Small intestine (tissue), 7 donors: ENCODE data around the gene GUK1. TPM values are rescaled to one million over a fixed set of nuclear protein-coding genes. Genes with fewer than 3 reads are reported as not detected.

Experiments used
- DNase-seq, 2 donors: peaks; one replicate each; pipeline versions ENCODE4 v3.0.0 to v3.0.0-alpha.2; 2013
- FAIRE-seq: peaks from 2 replicates; lab custom pipeline; 2012; peaks lifted over from hg19 to GRCh38; lab: Jason Lieb, UNC
- H3K27ac ChIP-seq, 3 donors: one replicate each; pipeline ENCODE4 v1.5.1; 2013; ENCODE audit warnings: low read length in 2 of 3, mild to moderate bottlenecking in 2 of 3, control low read depth in 1 of 3, inconsistent platforms in 1 of 3, low read depth in 1 of 3, moderate library complexity in 1 of 3
- H3K27me3 ChIP-seq, 3 donors: one replicate each; pipeline ENCODE4 v1.6.1; 2013; ENCODE audit warnings: low read length in 3 of 3, inconsistent platforms in 1 of 3; ENCODE audit not compliant: control insufficient read depth in 3 of 3, insufficient read depth in 3 of 3
- H3K36me3 ChIP-seq, 3 donors: one replicate each; pipeline ENCODE4 v1.6.1; 2013; ENCODE audit warnings: low read length in 3 of 3, inconsistent platforms in 1 of 3, low read depth in 1 of 3, mild to moderate bottlenecking in 1 of 3, moderate library complexity in 1 of 3; ENCODE audit not compliant: control insufficient read depth in 3 of 3, insufficient read depth in 2 of 3
- H3K4me1 ChIP-seq, 3 donors: one replicate each; pipeline ENCODE4 v1.6.1; 2013; ENCODE audit warnings: low read length in 2 of 3, inconsistent platforms in 1 of 3, low read depth in 1 of 3, mild to moderate bottlenecking in 1 of 3, moderate library complexity in 1 of 3; ENCODE audit not compliant: control insufficient read depth in 3 of 3, insufficient read depth in 2 of 3
- H3K4me3 ChIP-seq, 3 donors: one replicate each; pipeline ENCODE4 v1.5.1; 2013; ENCODE audit warnings: low read length in 3 of 3, control low read depth in 1 of 3, inconsistent platforms in 1 of 3, low read depth in 1 of 3, mild to moderate bottlenecking in 1 of 3, moderate library complexity in 1 of 3
- H3K9me3 ChIP-seq, 2 donors: one replicate each; pipeline ENCODE4 v1.6.1; 2013; ENCODE audit warnings: low read depth in 1 of 2, low read length in 1 of 2; ENCODE audit not compliant: control insufficient read depth in 2 of 2, insufficient read depth in 1 of 2
- WGBS, 3 donors: extraction: QIAGEN DNeasy Blood & Tissue Kit; methylation state at CpG; one replicate each; pipeline ENCODE4 v1.1.7; 2013; 5-methylcytosine and 5-hydroxymethylcytosine counted together
- polyA plus RNA-seq, 4 donors: library from polyadenylated mRNA; stranded (reverse) in 3 of 4; unstranded in 1 of 4; fragments of 200-250 nt in 3 of 4; fragments of 120-200 nt in 1 of 4; gene quantifications; one replicate each; pipeline versions ENCODE4 v1.2.1 to v1.2.3, GENCODE V29; 2013
- donor health status: healthy with polysubstance abuse.
- donor health status: control.
- donor health status: control.
- donor health status: Bipolar disorder and iron deficiency.
- donor health status: healthy.

The GUK1 gene
- polyA plus RNA-seq, 4 donors, result 183 to 595 (median 460) TPM

- peaks cover 4 to 92% (median 7%) of the 10 kb centered on the region in 3 donors for H3K36me3 ChIP-seq
- no peak for FAIRE-seq
- peak overlapping the region in 1 of 3 donors; percentile 28 for H3K4me3 ChIP-seq
- DNase-seq, result no peak
- H3K4me1 ChIP-seq, result peaks cover 9 to 82% (median 13%) of the 10 kb centered on the region in 3 donors
- 90 to 91% (median 90%) methylated on average over 31 of the region's 31 CpGs for WGBS, 3 donors
- H3K27me3 ChIP-seq, result no peaks in the 10 kb centered on the region
- no peaks in the 10 kb centered on the region for H3K9me3 ChIP-seq
- peak overlapping the region in 1 of 3 donors; percentile 92 for H3K27ac ChIP-seq
Measured at GRCh38 chr1:228145463-228146416, 5.7 kb downstream of the GUK1 start.

DNA sequence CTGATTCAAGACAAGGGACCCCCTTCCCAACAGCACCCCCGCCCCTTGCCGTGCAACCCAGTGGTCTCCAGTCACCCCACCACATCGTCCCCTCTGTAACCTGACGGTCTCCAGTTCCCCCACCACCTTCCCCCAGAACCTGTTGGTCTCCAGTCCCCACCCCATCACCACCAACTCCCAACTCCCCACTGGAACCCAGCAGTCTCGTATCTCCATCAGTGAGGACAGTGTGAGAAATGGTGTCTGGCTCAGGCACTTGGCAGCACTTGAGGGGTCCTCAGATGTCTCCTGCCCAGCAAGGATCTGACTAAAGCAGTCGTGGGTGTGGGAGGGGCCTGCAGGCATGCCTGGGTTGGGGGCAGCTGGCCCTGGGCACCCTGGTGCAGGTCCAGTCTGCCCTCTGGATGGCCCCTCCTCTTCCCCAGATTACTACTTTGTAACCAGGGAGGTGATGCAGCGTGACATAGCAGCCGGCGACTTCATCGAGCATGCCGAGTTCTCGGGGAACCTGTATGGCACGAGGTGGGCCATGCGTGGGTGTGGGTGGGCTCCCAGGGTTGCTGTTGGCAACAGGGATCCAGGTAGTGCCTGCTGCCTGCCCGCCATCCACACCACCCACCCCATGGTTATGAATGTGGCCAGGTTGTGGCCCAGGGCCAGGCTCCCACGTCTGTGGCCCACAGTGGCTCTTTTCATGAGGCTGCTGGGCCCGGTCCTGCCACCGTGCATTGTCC lies 6.5 kb downstream of the GUK1 start:
- FAIRE-seq, result no peak
- 90 to 92% (median 90%) methylated on average over 16 to 18 of the region's 18 CpGs for WGBS, 3 donors
- Histone ChIP-seq H3K4me1 (peaks cover 9 to 85% (median 12%) of the 10 kb centered on the region in 3 donors), H3K36me3 (peaks cover 4 to 93% (median 7%) of the 10 kb centered on the region in 3 donors), H3K27me3 (no peaks in the 10 kb centered on the region), H3K4me3 (no peak overlapping the region), H3K9me3 (no peaks in the 10 kb centered on the region), H3K27ac (peak overlapping the region in 1 of 3 donors; percentile 31)
- no peak for DNase-seq

GRCh38 chr1:228147151-228147693 lies 7.1 kb downstream of the GUK1 start:
- DNase-seq (no peak), FAIRE-seq (no peak)
- H3K27ac ChIP-seq, result no peak overlapping the region
- H3K27me3 ChIP-seq, result no peaks in the 10 kb centered on the region
- no peaks in the 10 kb centered on the region for H3K9me3 ChIP-seq
- peaks cover 4 to 93% (median 7%) of the 10 kb centered on the region in 3 donors for H3K36me3 ChIP-seq
- H3K4me3 ChIP-seq, result no peak overlapping the region
- 90 to 94% (median 93%) methylated on average over 18 to 20 of the region's 20 CpGs for WGBS, 3 donors
- peaks cover 4 to 85% (median 6%) of the 10 kb centered on the region in 3 donors for H3K4me1 ChIP-seq

DNA sequence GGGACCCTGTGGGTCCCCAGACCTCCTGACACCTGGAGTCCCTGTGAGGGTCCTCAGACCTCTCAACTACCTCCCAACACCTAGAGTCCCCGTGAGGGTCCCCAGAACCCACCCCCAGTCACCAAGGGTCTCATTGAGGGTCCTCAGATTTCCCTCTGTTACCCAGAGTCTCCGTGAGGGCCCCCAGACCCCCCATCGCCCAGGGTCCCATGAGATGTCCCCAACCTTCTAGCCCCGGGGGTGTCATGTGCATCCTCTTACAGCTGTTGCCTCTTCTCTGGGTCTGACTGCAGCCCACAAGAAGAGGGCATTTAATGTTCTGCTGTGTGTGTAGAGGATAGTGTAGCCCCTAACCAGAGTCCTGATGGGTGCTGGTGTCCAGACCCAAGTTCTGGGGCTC lies 7.7 kb downstream of the GUK1 start:
- FAIRE-seq (no peak), DNase-seq (no peak)
- H3K9me3 ChIP-seq, result no peaks in the 10 kb centered on the region
- H3K4me3 ChIP-seq, result no peak overlapping the region
- H3K27me3 ChIP-seq, result no peaks in the 10 kb centered on the region
- H3K27ac ChIP-seq, result peak overlapping the region in 1 of 3 donors; percentile 96
- peaks cover 4 to 93% (median 7%) of the 10 kb centered on the region in 3 donors for H3K36me3 ChIP-seq
- H3K4me1 ChIP-seq, result peaks cover 0 to 85% (median 2%) of the 10 kb centered on the region in 3 donors
- WGBS, 3 donors, result 84 to 94% (median 90%) methylated on average over 4 of the region's 4 CpGs

GRCh38 chr1:228148196-228148861 lies 8.2 kb downstream of the GUK1 start:
- Histone ChIP-seq H3K27me3 (no peaks in the 10 kb centered on the region), H3K9me3 (no peaks in the 10 kb centered on the region), H3K4me1 (peaks cover 0 to 80% (median 0%) of the 10 kb centered on the region in 3 donors), H3K27ac (peak overlapping the region in 2 of 3 donors; percentile 61 to 96), H3K4me3 (no peak overlapping the region), H3K36me3 (peaks cover 4 to 91% (median 7%) of the 10 kb centered on the region in 3 donors)
- DNase-seq, result no peak
- 67 to 79% (median 75%) methylated on average over 18 of the region's 18 CpGs for WGBS, 3 donors
- no peak for FAIRE-seq

DNA sequence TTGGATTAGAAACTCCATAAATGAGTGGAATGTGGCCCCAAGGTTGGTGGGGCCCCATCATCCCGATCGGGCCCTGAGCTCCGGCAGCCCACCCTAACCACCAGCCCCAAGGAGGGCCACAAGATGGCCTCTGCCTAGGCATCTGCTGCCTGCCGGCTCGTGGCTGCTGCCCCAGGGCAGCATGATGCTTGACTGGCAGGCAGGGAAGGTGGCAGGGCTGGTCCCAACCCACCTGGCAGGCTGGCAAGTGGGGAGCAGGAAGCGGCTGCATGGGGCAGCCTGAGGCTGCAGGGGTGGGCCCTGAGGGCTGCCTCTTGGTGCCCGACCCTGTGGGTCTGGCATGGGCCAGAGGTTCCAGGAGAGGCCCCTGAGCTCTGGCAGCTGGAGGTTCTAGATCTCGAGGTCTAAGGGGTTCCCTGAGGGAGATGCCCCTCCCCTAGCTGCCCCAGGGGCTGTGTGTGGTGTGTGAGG lies 8.9 kb downstream of the GUK1 start:
- no peak for FAIRE-seq
- Histone ChIP-seq H3K4me1 (peaks cover 0 to 73% (median 0%) of the 10 kb centered on the region in 3 donors), H3K27ac (peak overlapping the region in 2 of 3 donors; percentile 61 to 96)

DNA sequence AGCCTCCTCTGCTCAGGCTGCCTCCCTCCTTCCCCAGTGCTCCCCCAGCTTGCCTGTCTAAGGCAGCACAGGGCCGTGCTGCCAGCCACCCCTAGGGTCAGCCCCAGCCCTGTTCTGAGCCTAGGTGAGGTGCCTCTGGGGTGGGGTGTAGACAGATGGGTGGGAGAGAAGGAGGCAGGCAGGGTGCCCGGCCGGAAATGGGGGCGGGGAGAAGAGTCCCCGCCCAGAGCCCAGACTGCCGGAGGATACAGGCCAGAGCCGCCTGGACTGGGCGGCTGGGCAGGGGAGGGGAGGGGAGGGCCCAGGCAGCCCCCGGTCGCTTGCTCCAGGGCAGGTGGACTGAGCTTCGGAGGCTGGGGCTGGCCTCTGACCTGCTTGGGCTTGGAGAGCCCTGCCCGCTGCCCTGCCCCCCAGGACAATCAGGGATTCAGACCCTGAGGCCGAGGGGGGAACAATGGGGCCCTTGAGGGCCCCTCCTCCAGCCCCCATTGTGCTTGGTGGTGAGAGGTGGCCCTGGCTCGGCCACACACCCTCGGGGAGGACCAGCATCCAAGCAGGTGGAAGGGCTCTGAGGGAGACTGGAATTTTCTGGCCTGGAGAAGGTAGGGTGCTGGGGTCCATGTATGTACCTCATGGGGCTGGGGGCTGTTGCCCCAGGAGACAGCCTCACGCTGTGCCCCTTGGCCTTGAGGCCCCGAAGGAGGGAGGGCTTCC lies 9.5 kb downstream of the GUK1 start, which contains the start of gene GJC2:
TSS of gene GJC2 (plus strand) at position 525 of the 714 bp plus-strand sequence. CDS start 7,829 bp downstream, outside the sequence.
- Histone ChIP-seq H3K4me1 (peaks cover 0 to 67% (median 0%) of the 10 kb centered on the region in 3 donors), H3K27ac (peak within 1 kb of the TSS; percentile 14 to 96 (median 72)), H3K9me3 (no peaks in the 10 kb centered on the region), H3K27me3 (no peaks in the 10 kb centered on the region), H3K4me3 (peak within 1 kb of the TSS in 1 of 3 donors; percentile 43), H3K36me3 (peaks cover 4 to 87% (median 7%) of the 10 kb centered on the region in 3 donors)
- FAIRE-seq (no peak), DNase-seq (peak in 1 of 2 donors; percentile 77)
- WGBS, 3 donors, result 53 to 82% (median 65%) methylated on average over 14 to 17 of the region's 17 CpGs

More for the DNA sequence above, 8.9 kb downstream of the GUK1 start:
- 72 to 91% (median 80%) methylated on average over 6 to 8 of the region's 8 CpGs for WGBS, 3 donors
- Histone ChIP-seq H3K27me3 (no peaks in the 10 kb centered on the region), H3K36me3 (peaks cover 4 to 91% (median 7%) of the 10 kb centered on the region in 3 donors), H3K4me3 (no peak overlapping the region), H3K9me3 (no peaks in the 10 kb centered on the region)
- no peak for DNase-seq
